Endodermal cell (in vitro differentiated cells): ENCODE measurements around the gene TFG. TPM values are rescaled to one million over a fixed set of nuclear protein-coding genes. Genes with fewer than 3 reads are reported as not detected.

ENCODE experiments used
- DNase-seq: peaks from one replicate; pipeline ENCODE4 v3.0.0-alpha.2; 2017
- H3K27ac ChIP-seq: 2 replicates; pipeline ENCODE4 v1.5.1; 2013; ENCODE audit warnings: mild to moderate bottlenecking, low read depth, low read length, moderate library complexity
- H3K27me3 ChIP-seq: 2 replicates; pipeline ENCODE4 v1.6.1; 2013; ENCODE audit warnings: mild to moderate bottlenecking, low read length, moderate library complexity; ENCODE audit not compliant: insufficient read depth, control insufficient read depth, poor library complexity, severe bottlenecking
- H3K36me3 ChIP-seq: 2 replicates; pipeline ENCODE4 v1.7.0; 2013; ENCODE audit warnings: mild to moderate bottlenecking, low read length, moderate library complexity; ENCODE audit not compliant: control insufficient read depth, insufficient read depth
- H3K4me1 ChIP-seq: one replicate; pipeline ENCODE4 v1.7.0; 2013; ENCODE audit warnings: low read length; ENCODE audit not compliant: control insufficient read depth, insufficient read depth
- H3K4me3 ChIP-seq: 2 replicates; pipeline ENCODE4 v1.5.1; 2013; ENCODE audit warnings: mild to moderate bottlenecking, low read length, moderate library complexity
- H3K9ac ChIP-seq: 2 replicates; pipeline ENCODE4 v1.6.1; 2013; ENCODE audit warnings: mild to moderate bottlenecking, low read length, moderate library complexity; ENCODE audit not compliant: poor library complexity, severe bottlenecking; ENCODE audit errors: extremely low read depth
- H3K9me3 ChIP-seq: 2 replicates; pipeline ENCODE4 v1.6.1; 2013; ENCODE audit warnings: mild to moderate bottlenecking, low read length, moderate library complexity; ENCODE audit not compliant: control insufficient read depth
- H3K27ac Mint-ChIP-seq: 2 replicates; pipeline ENCODE4 v1.8.0; 2020; ENCODE audit warnings: mixed read lengths
- H3K27me3 Mint-ChIP-seq: 2 replicates; pipeline ENCODE4 v1.8.0; 2021; ENCODE audit warnings: mild to moderate bottlenecking, mixed read lengths; ENCODE audit not compliant: insufficient read depth
- H3K36me3 Mint-ChIP-seq: 2 replicates; pipeline ENCODE4 v1.8.0; 2020; ENCODE audit warnings: low read depth, mixed read lengths
- H3K4me1 Mint-ChIP-seq: 2 replicates; pipeline ENCODE4 v1.8.0; 2020; ENCODE audit warnings: mixed read lengths
- H3K4me3 Mint-ChIP-seq: 2 replicates; pipeline ENCODE4 v1.8.0; 2020; ENCODE audit warnings: mild to moderate bottlenecking, moderate library complexity, mixed read lengths
- H3K9me3 Mint-ChIP-seq: 2 replicates; pipeline ENCODE4 v1.8.0; 2020; ENCODE audit warnings: mild to moderate bottlenecking, mixed read lengths
- CTCF ChIP-seq: fragments of 200-600 bp; sonication (generic); conservative IDR thresholded peaks from 2 replicates; pipeline ENCODE4 v1.5.0; 2021; ENCODE audit warnings: antibody characterized with exemption, mild to moderate bottlenecking
- WGBS, 2 experiments: methylation state at CpG; one replicate each; pipeline versions ENCODE4 v1.1.5 to v1.1.7; 2013; ENCODE audit warnings: missing lambda C conversion rate in 2 of 2, mixed read lengths in 1 of 2; ENCODE audit not compliant: insufficient coverage in 1 of 2, insufficient read length in 1 of 2; 5-methylcytosine and 5-hydroxymethylcytosine counted together
- total RNA-seq, 2 donors: library from RNA; stranded (reverse); fragmentation: NEBNext Ultra II Directional in 1 of 2; extraction: Animal tissue kit (Norgen Biotek cat#: 25700) in 1 of 2; gene quantifications; 2 replicates in 1 of 2; 3 replicates in 1 of 2; pipeline ENCODE4 v1.2.1, GENCODE V29; 2021

Gene TFG
- total RNA-seq, 2 donors from 2014 or later = 102 to 137 TPM

DNA sequence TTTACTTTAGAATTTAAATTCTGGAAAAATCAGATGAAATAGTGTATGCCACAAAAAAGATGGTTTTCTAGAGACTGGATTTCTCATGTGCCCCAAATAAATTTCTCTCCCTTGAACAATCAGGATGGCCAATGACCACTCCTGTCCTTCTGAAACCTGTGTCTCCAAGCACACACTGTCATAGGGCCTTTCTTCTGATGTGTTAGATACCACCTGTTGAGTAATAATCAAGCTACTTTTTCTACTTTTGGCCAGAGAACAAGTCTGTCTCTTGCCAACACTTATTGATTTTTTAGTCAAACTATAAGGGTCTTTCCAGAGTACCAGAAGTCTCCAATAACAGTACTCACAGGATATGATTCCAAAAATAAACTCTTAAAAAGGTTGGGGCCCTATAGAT, 16.1 kb upstream of the TFG start:
- no peaks in the 10 kb centered on the region for H3K36me3 ChIP-seq
- peaks cover 3% of the 10 kb centered on the region for H3K36me3 Mint-ChIP-seq
- no peak overlapping the region for H3K27ac Mint-ChIP-seq
- H3K9me3 Mint-ChIP-seq = peaks cover 41% of the 10 kb centered on the region
- peaks cover 13% of the 10 kb centered on the region for H3K4me1 ChIP-seq
- peaks cover 12% of the 10 kb centered on the region for H3K4me1 Mint-ChIP-seq
- H3K9ac ChIP-seq = no peak overlapping the region
- no peak overlapping the region for H3K4me3 Mint-ChIP-seq
- H3K27ac ChIP-seq = no peak overlapping the region
- H3K27me3 Mint-ChIP-seq = peaks cover 12% of the 10 kb centered on the region
- H3K4me3 ChIP-seq = no peak overlapping the region
- peaks cover 26% of the 10 kb centered on the region for H3K9me3 ChIP-seq
- no peaks in the 10 kb centered on the region for H3K27me3 ChIP-seq
- TF ChIP-seq CTCF = no peak
- no peak for DNase-seq

DNA sequence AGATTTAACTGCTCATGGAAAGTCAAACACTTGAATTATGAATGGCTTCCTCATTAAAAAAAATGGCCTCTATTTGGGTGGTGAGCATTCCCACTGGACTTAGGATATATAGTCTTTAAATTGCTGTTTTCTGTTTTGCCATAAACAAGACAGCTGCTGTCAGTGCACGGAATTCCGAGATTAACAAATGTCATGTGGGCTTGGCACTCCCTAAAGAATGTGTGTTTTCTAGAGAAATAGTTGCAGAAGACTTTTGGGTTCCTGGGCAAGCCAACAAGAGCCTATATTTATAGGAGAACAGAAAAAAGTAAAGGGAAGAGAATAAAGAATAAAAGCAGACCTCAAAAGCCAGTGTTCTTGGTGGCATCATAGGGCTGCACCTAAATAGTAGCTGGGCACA, 13.6 kb upstream of the TFG start:
- WGBS, 2 experiments = 95 to 96% methylated on average over 2 of the region's 2 CpGs
- H3K27me3 Mint-ChIP-seq = no peaks in the 10 kb centered on the region
- peaks cover 13% of the 10 kb centered on the region for H3K4me1 ChIP-seq
- H3K4me1 Mint-ChIP-seq = peaks cover 23% of the 10 kb centered on the region
- DNase-seq = no peak
- H3K27ac Mint-ChIP-seq = no peak overlapping the region
- no peak for TF ChIP-seq CTCF
- no peak overlapping the region for H3K27ac ChIP-seq
- H3K9me3 Mint-ChIP-seq = peaks cover 29% of the 10 kb centered on the region
- no peak overlapping the region for H3K4me3 ChIP-seq
- no peaks in the 10 kb centered on the region for H3K36me3 ChIP-seq
- no peaks in the 10 kb centered on the region for H3K27me3 ChIP-seq
- H3K9ac ChIP-seq = no peak overlapping the region
- H3K9me3 ChIP-seq = peaks cover 32% of the 10 kb centered on the region
- no peak overlapping the region for H3K4me3 Mint-ChIP-seq
- peaks cover 3% of the 10 kb centered on the region for H3K36me3 Mint-ChIP-seq

DNA sequence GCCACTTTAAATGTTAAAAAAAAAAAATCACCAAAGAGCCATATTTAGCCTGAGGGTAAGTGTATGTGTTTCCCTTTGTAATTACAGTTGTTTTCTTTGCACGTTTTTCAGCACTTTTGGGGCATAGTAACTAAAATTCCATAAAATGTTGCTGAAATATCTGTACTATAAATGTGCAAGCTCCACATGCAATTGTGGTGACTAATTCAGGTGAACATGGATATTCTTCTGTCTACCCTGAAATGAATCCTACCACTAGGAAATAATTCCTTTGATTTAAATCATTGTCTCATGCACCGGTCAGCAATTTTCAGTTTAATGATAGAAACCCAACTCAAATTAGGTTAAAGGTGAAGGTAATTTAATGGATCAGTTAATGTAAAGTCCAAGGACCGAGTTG, 13.1 kb upstream of the TFG start:
- DNase-seq = no peak
- peaks cover 25% of the 10 kb centered on the region for H3K9me3 Mint-ChIP-seq
- Histone ChIP-seq H3K9me3 (peaks cover 28% of the 10 kb centered on the region), H3K27ac (no peak overlapping the region), H3K9ac (no peak overlapping the region), H3K27me3 (no peaks in the 10 kb centered on the region), H3K36me3 (no peaks in the 10 kb centered on the region), H3K4me3 (no peak overlapping the region), H3K4me1 (peaks cover 13% of the 10 kb centered on the region)
- TF ChIP-seq CTCF = no peak
- H3K4me3 Mint-ChIP-seq = no peak overlapping the region
- H3K27me3 Mint-ChIP-seq = no peaks in the 10 kb centered on the region
- WGBS, 2 experiments = 85 to 91% methylated on average over 3 of the region's 3 CpGs
- H3K4me1 Mint-ChIP-seq = peaks cover 23% of the 10 kb centered on the region
- H3K36me3 Mint-ChIP-seq = peaks cover 3% of the 10 kb centered on the region
- H3K27ac Mint-ChIP-seq = no peak overlapping the region
